ELF-1 (cell line): ENCODE measurements around the gene LIX1L.

Experiments used
- DNase-seq: peaks from one replicate; pipeline ENCODE4 v3.0.0-alpha.2; 2016; ENCODE audit warnings: low read depth, low spot score

LIX1L gene

DNA sequence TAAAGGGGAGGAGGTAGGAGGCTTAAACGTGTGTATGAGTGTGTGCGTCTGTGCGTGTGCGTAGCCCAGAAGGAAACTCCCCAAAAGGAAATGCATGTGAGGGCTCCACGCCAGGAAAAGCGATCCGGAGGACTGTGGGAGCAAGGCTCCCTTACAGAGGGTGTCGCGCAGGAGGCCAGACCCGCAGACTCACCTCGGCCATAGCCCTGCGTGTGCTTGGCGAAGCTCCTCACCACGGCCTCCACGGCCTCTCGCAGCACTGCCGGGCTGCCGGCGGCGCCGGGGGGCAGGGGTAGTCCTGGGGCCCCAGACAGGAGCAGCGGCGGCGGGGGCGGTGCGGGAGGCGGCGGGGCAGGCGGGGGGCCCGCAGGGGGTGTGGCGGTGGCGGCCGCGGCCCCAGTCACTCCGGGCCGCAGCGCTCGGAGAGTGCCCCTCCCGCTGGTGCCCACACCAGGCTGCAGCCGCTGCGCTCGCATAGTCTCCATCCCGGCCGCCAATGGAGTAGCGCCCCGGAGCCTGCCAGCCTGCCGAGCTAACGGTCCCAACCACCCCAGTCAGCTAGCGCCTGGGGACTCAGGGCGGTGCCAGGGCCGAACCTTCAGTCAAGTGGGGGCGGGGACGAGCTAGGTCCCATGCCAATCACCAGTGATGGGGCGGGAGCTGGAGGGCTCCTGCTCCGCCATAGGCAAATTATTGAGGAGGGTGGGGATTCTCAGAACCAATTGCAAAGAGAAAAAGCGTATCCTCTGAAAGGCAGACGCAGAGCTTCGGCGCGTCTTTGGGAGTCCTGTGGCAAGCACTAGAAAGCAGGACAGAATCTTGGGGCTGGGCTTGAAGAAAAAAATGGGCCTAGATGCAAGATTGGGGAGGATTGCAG, at the start of gene LIX1L:
Gene LIX1L (minus strand): TSS at position 575 of the 877 bp plus-strand sequence. CDS start 90 bp downstream, at position 485.
- DNase-seq = peak; percentile 97

DNA sequence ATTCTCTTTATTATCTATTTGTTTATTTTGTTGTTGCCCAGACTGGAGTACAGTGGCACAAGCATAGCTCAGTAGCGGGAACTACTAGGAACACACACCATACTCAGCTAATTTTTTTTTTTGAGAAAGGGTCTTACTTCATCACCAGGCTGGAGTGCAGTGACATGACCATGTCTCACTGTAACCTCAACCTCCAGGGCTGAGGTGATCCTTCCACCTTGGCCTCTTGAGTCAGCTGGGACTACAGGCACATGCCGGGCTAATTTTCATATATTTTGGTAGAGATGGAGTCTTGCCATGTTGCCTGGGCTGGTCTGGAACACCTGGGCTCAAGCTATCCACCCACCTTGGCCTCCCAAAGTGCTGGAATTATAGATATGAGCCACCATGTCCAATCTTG, 43.9 kb upstream of the LIX1L start:
- no peak for DNase-seq

DNA sequence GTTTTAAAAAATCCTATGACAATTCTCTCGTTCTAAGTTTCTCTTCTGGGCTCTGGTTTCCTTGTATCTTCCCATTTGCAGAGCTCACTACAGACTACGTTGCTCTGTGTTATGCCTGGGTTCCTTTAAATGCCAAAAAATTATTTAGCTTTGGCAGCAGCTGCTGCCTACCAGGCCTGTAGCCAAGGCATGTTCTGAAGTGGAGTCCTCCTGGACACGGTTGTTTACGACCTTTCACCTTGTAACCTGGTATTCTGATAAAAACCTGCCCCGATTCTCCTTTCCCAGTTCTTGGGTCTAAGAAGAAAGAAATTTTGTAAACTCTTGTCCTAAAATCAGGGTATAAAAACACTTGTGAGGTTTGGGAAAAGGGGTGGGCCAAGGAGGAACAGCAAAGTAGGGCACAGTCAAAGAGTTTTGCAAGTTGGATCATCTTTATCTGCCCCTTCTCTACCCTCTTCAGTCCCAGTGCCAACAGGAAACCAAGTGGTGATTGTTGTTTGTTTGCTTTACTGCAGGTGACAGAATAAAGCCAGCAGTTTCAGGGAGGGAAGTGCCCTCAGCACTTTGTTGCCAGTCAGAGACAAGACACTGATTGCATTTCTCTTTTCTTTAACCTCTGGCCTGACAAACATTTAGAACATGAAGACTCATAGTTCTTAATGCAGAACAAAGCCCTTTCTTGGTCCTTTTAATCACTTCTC, 41.7 kb upstream of the LIX1L start:
- no peak for DNase-seq

DNA sequence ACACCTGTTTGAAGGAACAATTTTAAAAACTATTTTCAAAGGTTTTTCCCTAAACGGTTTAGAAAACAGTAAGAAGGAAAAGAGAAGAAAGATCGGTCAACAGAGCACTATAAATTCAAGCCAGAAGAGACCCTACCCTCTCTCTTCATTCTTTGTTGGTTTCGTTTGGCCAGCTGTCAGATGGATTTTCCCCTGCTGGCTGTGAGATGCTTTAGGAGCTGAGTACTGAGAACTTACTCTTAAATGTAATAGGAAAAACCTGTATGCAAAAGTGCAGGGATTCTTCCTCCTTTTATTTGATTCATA, 39.9 kb upstream of the LIX1L start:
- no peak for DNase-seq

DNA sequence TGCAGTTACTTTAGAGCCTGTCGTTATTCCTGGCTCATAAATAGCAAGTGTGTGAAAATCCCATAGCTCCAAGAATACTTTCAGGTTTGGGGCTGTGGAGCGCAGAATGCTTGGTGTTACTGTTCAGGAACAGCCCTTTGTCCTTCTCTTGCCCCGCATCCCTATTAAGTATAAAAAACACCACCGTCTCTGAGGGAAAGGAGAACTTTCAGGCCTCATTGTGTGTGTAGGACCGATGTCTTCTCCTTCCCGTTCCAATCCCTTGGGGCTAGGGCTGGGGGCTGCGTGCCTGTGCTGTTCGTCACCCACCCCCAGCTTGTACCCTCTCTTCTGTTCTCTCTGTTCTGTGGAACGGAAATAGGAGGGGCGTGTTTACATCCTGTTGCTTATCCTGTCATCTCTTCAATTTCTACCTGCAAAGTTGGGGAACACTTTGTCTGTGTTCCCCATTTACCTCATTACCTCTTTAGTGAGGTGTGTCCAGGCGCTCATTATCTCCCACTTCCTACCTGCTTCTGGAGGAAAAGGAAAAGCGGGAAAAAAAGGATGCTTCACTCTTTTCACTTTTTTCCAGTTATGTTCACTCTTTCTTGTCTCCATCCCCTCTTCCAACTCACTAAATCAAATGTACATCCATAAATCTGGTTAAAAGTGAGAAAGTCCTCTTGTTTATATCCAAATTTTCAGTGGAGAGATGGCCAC, 39.4 kb upstream of the LIX1L start:
- peak; percentile 75 for DNase-seq

DNA sequence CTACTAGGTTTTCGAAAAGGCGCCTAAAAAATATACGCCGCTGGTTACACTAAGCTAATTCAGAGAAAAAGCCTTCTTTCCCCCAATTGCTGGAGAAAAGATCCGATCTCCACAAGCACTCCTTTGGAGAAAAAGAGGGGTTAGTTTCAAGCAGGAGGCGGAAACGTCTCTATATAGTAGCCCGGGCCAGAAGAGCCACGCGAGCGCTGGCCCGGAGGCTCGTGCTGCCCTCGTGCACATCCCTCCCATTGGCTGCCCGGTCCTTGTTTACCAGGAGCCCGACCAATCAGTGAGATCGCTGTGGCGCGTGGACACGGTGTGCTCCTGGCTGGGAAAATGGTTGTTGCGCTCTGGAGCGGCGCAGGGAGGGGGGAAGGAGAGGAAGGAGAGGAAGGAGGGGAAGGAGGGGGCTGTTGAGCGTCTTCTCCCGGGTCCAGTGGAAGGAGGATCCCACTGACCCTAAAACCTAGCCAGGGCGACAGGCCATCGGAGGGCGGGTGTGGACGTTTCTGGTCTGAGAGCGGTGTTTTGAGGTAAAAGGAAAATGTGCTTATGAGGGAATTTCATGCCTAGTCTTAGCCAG, 38.7 kb upstream of the LIX1L start, which contains the start of gene TXNIP:
Gene TXNIP (minus strand): TSS at position 147 of the 583 bp plus-strand sequence. CDS start 313 bp downstream, outside the sequence.
- peak; percentile 99 for DNase-seq

DNA sequence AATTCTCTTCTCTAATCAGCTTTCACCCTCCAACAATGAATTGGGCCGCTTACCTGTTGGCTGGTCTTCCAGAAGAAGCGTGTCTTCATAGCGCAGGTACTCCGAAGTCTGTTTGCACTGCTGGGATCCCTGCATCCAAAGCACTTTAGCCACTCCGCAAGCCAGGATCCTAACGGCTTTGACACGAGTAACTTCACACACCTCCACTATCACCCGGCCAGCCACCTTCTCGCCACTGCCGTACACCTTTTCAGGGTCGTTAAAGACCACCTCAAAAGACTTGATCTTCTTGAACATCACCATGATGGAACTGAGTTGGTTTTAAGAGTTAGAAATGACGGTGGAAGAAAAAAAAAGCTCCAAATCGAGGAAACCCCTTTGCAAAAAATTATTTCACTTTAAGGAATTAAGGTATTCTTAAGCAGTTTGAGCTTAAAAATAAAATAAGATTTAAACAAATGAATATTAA, 38.2 kb upstream of the LIX1L start:
- DNase-seq = peak; percentile 41

DNA sequence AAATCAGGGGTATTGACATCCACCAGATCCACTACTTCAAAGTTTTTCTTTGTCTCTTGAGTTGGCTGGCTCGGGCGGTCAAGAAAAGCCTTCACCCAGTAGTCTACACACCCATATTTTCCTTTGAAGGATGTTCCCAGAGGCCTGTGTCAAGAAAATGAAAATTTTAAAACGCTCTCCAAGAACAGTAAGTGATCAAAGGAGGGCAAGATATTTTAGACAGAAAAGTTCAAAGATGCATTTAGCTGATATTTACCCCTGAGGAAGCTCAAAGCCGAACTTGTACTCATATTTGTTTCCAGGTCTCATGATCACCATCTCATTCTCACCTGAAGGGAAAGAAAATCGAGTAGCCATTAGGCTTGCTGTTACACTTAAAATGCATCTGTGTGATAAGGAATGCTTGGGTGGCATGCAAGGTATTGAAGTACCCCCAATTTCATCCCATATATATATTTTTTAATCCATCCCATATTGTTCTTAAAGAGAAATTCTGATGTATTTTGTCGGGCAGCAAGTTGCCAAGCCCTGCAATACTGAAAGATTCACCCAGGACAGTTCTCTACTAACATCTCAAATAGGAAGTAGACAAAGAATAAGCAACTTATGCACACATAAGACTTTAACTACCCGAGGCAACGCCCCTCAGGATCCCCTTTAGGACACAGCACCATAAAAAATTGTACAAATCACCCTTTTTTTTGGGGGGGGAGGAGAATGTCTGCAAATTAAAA, 37.5 kb upstream of the LIX1L start:
- DNase-seq = no peak

DNA sequence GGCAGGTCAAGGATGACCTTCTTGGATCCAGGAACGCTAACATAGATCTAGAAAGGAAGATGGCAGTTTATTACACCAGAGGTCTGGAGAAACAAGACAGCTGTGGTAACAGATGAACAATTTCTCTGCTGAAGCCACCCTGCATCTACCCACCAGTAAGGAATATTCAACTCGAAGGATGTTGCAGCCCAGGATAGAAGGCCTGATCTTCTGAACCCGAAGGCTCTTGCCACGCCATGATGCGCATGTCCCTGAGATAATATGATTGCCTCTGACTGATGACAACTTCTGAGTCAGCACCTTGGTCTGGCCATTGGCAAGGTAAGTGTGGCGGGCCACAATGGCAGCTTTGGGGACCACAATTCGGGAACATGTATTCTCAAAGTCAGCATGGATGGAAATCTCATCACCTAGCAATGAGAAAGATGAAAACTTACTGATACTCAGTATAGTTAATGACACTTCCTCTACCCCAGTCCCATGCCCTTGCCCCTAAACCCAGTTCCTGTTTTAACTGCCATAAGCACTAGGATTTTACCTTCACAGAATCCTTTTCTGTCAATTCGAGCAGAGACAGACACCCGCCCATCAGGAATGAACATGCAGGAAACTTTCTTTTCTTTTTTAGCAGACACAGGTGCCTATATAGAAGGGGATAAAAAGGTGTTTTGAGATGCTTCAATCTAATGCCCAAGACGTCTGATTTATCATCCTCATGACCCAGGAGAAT, 36.7 kb upstream of the LIX1L start:
- DNase-seq = no peak

DNA sequence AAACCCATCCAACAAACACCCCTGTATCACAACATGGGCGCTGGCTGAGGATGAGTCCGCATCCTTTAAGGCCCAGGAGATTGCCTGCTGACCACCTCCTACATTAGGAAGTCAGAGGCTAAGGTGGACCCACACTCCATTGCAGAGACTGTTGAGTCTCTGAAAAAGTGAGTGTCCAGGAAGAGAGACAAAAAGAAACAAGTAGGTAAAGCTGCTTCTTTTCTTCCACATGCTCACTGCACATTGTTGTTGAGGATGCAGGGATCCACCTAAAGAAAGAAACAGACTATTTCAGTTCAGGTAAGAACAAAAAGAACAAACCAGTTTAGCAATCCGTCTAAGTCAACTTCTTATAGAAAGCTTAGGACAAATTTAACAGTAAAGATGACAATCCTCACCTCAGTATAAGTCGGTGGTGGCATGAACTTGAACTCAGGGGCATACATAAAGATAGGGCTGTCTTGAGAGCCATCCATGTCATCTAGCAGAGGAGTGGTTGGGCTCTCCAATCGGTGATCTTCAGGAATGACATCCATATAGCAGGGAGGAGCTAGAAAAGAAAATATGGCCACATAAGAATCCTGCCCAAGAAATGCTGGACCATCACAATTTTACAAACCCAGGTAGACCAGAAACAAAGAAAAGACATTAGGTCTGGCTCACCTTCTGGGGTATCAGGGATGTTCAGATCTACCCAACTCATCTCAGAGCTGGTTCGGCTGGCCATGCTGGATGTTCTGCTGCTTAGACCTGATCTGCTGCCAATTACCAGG, 36.0 kb upstream of the LIX1L start:
- DNase-seq = no peak

DNA sequence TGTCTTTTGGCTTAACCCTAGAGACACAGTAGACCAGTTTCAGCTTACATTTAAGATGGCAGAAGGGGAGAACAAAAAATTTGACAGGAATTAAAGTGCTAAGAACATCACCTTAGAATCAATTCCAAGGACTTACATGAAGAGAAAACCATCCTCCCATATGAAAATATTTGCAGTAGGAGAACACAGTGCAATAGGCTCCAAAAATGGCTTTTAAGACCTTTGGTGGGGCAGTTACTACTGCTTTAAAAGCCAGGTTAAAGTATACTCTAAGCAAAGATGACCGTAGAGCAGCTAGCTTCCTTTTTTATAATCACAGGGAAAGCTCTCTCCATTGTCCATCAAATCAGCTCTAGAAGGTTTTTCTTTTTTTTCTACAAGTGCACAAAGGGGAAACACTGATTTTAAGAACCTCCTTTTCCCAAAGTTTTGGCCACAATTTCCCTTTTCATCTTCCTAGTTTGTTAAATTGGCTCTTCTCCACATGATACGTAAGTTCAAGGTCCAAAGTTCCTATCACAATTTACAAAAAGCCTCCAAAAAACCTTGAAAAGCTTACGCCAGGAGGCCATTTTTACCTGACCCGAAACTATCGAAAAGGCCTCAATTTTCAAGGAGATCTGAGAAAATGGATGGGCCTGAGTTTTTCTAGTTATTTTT, 35.3 kb upstream of the LIX1L start:
- no peak for DNase-seq

DNA sequence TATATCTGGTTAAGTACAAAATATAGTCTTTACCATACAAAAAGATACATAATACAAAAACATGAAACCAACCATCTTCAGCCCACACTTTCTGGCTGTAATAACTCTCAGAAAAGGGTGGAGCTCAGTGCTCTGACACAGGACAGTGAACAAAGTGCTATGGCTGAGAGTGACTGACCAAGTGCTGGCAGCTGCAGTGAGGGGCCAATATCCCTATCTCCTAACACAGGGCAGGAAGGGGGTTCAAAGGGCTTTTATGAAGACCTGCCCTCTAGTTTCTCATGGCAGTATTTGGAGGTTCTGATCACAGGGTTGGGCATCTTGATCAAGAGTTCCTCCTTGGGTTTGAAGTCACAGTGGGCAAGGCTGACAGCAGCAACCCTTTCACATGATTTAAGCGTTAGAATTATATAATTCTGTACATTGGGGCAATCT, 34.7 kb upstream of the LIX1L start:
- no peak for DNase-seq

DNA sequence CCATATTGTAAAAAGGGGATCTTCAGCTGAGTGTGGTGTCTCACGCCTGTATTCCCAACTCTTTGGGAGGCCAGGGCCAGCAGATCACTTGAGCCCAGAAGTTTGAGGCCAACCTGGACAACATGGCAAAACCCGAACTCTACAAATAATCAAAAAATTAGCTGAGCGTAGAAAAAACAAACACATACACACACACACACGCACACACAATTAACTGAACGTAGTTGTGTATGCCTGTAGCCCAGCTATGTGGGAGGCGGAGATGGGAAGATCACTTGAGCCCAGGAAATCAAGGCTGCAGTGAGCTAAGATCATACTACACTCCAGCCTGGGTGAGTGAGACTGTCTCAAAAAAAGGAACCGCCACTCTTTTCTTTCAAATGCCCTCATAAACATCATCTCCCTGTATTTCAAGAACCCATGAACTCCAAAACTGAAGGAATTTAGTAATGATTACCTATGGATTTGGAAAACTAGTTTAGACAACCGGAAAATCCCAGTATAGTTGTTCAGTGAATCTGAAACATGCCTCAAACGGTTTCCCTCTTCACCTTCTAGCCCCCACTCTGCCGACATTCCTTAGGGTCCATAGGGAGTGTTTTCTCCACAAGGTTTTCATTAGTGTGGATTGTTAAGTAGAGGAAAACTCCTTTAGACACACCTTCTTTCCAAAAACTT, 34.1 kb upstream of the LIX1L start:
- no peak for DNase-seq

DNA sequence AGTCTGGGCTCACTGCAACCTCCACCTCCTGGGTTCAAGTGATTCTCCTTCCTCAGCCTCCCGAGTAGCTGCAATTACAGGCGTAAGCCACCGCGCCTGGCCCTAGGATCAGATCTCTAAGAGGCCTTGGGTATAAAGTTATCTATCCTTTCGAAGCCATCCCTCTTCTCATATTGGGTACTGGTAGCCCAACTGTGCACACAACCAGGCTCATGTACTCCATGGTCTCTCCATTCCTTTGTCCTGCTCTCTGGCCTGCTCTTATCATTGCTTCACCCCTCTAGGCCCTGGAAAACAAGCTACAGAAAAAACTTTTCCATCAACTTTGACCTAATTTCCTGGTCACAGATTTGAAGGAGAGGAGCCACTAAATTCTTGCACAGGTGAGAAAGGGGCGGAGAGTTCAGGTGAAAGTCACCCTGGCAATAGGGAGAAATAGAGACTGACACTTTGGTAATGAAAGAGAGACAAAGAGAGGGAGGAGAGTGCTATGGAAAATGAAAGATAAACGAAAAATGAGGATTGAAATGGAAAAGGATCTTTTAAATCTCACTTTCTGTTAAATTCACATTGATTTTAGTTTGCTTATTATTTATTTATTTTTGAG, 32.5 kb upstream of the LIX1L start:
- peak; percentile 46 for DNase-seq

DNA sequence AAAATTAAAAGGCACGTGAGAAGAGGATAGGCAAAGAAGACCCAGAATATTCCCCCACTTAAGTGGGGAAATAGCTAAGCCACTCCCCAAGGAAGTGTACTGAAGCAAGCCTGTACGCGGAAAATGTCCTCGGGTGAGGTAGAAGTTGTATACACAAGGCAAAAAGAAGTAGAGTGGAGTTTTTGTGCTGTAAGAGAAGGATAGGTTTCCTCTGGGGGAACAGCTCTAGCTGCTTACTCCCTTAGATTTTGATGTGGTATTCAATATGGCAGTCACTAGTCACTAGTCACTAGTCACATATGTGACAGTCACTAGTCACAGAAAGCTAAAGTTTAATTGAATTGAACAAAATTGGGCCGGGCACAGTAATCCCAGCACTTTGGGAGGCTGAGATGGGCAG, 31.0 kb upstream of the LIX1L start:
- DNase-seq = no peak

DNA sequence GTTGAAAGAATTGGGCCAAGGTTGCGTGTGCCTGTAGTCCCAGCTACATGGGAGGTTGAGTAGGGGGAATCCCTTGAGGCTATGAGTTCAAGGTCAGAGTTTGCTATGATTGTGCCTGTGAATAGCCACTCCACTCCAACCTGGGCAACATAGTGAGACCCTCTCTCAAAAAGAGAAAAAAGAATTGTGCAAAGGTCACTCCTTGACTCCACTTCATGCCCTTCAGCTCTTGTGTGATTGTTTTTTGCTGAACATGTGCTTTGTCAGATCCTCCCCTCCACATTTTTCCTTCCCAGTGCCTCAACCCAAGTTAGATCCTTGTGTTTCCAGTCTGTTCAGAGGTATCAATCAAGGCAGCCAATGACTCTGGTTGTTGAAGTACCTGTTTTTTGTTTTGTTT, 30.1 kb upstream of the LIX1L start:
- DNase-seq = no peak

DNA sequence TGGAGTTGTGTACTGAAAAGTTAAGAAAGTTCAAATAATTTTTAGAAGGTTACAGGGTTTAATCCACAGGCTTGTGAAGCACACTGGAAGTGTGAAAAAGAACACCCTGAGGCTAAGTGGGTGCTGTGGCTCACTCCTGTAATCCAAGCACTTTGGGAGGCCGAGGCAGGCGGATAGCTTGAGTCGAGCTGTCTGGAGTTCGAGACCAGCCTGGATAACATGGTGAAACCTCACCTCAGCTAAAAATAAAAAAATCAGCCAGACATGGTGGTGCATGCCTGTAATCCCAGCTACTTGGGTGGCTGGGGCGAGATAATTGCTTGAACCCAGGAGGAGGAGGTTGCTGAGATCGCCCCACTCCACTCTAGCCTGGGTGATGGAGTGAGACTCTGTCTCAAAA, 28.7 kb upstream of the LIX1L start:
- DNase-seq = no peak
